B cell (primary cell): ENCODE data around the gene SPATA2. TPM values are rescaled to one million over a fixed set of nuclear protein-coding genes. Genes with fewer than 3 reads are reported as not detected.

Source experiments
- ATAC-seq: fragments of 200-7000 bp; cut with Tn5 transposase; one replicate; pipeline ENCODE4 v1.10.0; 2021; ENCODE audit warnings: low read depth, mild to moderate bottlenecking, moderate number of reproducible peaks, moderate library complexity
- CTCF ChIA-PET: fragments of 350-600 bp; sonication (Branson Sonifier 250); formaldehyde crosslinking; loops from one replicate; lab custom pipeline; 2021; ENCODE audit warnings: antibody characterized with exemption, inconsistent platforms; lab: Charles Lee
- POLR2A ChIA-PET: fragments of 350-600 bp; sonication (Branson Sonifier 250); formaldehyde crosslinking; loops from one replicate; lab custom pipeline; 2021; ENCODE audit warnings: antibody characterized with exemption; lab: Charles Lee
- DNase-seq: peaks from one replicate; pipeline ENCODE4 v3.0.0; 2013
- H2AFZ ChIP-seq: 2 replicates; pipeline ENCODE4 v1.6.1; 2012; ENCODE audit warnings: mild to moderate bottlenecking, low read depth, low read length; ENCODE audit not compliant: insufficient read depth, poor library complexity, severe bottlenecking
- H3K27ac ChIP-seq, 2 donors: 1 replicate in 1 of 2; 2 replicates in 1 of 2; pipeline ENCODE4 v1.5.1; 2012 to 2013; ENCODE audit warnings: low read length in 2 of 2, mild to moderate bottlenecking in 2 of 2, moderate library complexity in 1 of 2
- H3K27me3 ChIP-seq, 4 experiments: fragments of 200-600 bp in 1 of 4; sonication (generic) in 1 of 4; replicated peaks in 1 of 4; 1 replicate in 2 of 4; 2 replicates in 2 of 4; pipeline versions ENCODE4 v1.6.1 to v1.7.0; 2013 to 2016; ENCODE audit warnings: low read length in 3 of 4, mild to moderate bottlenecking in 2 of 4, mixed read lengths in 1 of 4, moderate library complexity in 1 of 4; ENCODE audit not compliant: insufficient read depth in 4 of 4, control insufficient read depth in 3 of 4; ENCODE audit errors: control extremely low read depth in 1 of 4
- H3K36me3 ChIP-seq, 2 experiments: replicated peaks in 1 of 2; 1 replicate in 1 of 2; 2 replicates in 1 of 2; pipeline versions ENCODE4 v1.6.1 to v1.7.1; 2013; ENCODE audit warnings: low read length in 1 of 2; ENCODE audit not compliant: insufficient read depth in 2 of 2, control insufficient read depth in 1 of 2; ENCODE audit errors: control extremely low read depth in 1 of 2, extremely low read depth in 1 of 2
- H3K4me1 ChIP-seq, 2 donors: fragments of 200-600 bp in 1 of 2; sonication (generic) in 1 of 2; 1 replicate in 1 of 2; 2 replicates in 1 of 2; pipeline versions ENCODE4 v1.5.1 to v1.6.1; 2013 to 2017; ENCODE audit warnings: low read length in 2 of 2; ENCODE audit not compliant: control insufficient read depth in 2 of 2, insufficient read depth in 2 of 2
- H3K4me2 ChIP-seq: replicated peaks from 2 replicates; pipeline ENCODE3; 2012; ENCODE audit warnings: mild to moderate bottlenecking, low read depth, low read length; ENCODE audit not compliant: poor library complexity, severe bottlenecking
- H3K4me3 ChIP-seq, 5 experiments: fragments of 200-600 bp in 1 of 5; sonication (generic) in 1 of 5; 1 replicate in 3 of 5; 2 replicates in 2 of 5; pipeline versions ENCODE4 v1.5.1 to v1.7.0; 2011 to 2016; ENCODE audit warnings: low read length in 4 of 5, mild to moderate bottlenecking in 4 of 5, low read depth in 2 of 5, control low read depth in 1 of 5, moderate library complexity in 1 of 5; ENCODE audit not compliant: insufficient read depth in 1 of 5; ENCODE audit errors: control extremely low read depth in 1 of 5, extremely low read depth in 1 of 5
- H3K79me2 ChIP-seq: fragments of 200-600 bp; sonication (generic); one replicate; pipeline ENCODE4 v1.6.0; 2016; ENCODE audit warnings: low read length; ENCODE audit not compliant: control insufficient read depth, insufficient read depth
- H3K9ac ChIP-seq: fragments of 200-600 bp; sonication (generic); 2 replicates; pipeline ENCODE4 v1.6.1; 2017; ENCODE audit warnings: mild to moderate bottlenecking, low read length, moderate library complexity
- H3K9me3 ChIP-seq, 3 donors: one replicate each; pipeline versions ENCODE4 v1.6.1 to v1.7.1; 2013; ENCODE audit warnings: low read length in 2 of 3; ENCODE audit not compliant: control insufficient read depth in 2 of 3, insufficient read depth in 1 of 3; ENCODE audit errors: control extremely low read depth in 1 of 3
- H4K20me1 ChIP-seq: 2 replicates; pipeline ENCODE4 v1.6.0; 2012; ENCODE audit warnings: mild to moderate bottlenecking, low read length; ENCODE audit not compliant: insufficient read depth, control insufficient read depth, poor library complexity, severe bottlenecking
- H3K27ac Mint-ChIP-seq: one replicate; pipeline ENCODE4 v1.8.0; 2021; ENCODE audit warnings: mixed read lengths
- H3K27me3 Mint-ChIP-seq: one replicate; pipeline ENCODE4 v1.8.0; 2021; ENCODE audit warnings: mixed read lengths
- H3K4me1 Mint-ChIP-seq: one replicate; pipeline ENCODE4 v1.8.0; 2021; ENCODE audit warnings: mixed read lengths
- H3K4me3 Mint-ChIP-seq: one replicate; pipeline ENCODE4 v1.8.0; 2021; ENCODE audit warnings: mixed read lengths
- H3K9me3 Mint-ChIP-seq: one replicate; pipeline ENCODE4 v1.8.0; 2022; ENCODE audit warnings: mixed read lengths; ENCODE audit not compliant: insufficient read depth
- CTCF ChIP-seq: fragments of 200-600 bp; IDR thresholded peaks from one replicate; pipeline ENCODE4 v1.8.0; 2022; ENCODE audit warnings: antibody characterized with exemption, mild to moderate bottlenecking
- EZH2 ChIP-seq: IDR thresholded peaks from 2 replicates; pipeline ENCODE4 v1.6.1; 2012; ENCODE audit warnings: borderline replicate concordance, low read depth, mild to moderate bottlenecking, moderate library complexity, low read length; ENCODE audit not compliant: insufficient read depth, poor library complexity, severe bottlenecking
- WGBS: methylation state at CpG from one replicate; pipeline ENCODE4 v1.1.5; 2013; ENCODE audit warnings: missing lambda C conversion rate; ENCODE audit not compliant: insufficient coverage; 5-methylcytosine and 5-hydroxymethylcytosine counted together
- intact Hi-C: fragments of 100-400 bp; cut with micrococcal nuclease; formaldehyde crosslinking; loops from one replicate; pipeline ENCODE4 v1.10.0; 2022
- polyA plus RNA-seq: library from polyadenylated mRNA; depleted of rRNA; stranded (reverse); fragments of >200 nt; gene quantifications from 2 replicates; pipeline ENCODE4 v1.2.3, GENCODE V29; 2012
- total RNA-seq, 2 donors: library from RNA; stranded (reverse); fragments of 120-200 nt in 1 of 2; gene quantifications; 1 replicate in 1 of 2; 2 replicates in 1 of 2; pipeline versions ENCODE4 v1.2.3 to v1.2.4, GENCODE V29; 2013 to 2022

The SPATA2 gene
- total and polyA plus RNA-seq, 2 donors (not counting 1 experiment from before 2014, with no cell fraction given) = 10.7 to 20.0 TPM

- peaks cover 26% of the 10 kb centered on the region for H3K4me1 Mint-ChIP-seq
- Histone ChIP-seq H3K4me1 (peaks cover 12 to 24% of the 10 kb centered on the region in 2 donors), H3K9ac (no peak overlapping the region), H3K4me3 (no peak overlapping the region), H3K4me2 (no peak overlapping the region), H2AFZ (no peak overlapping the region), H3K79me2 (peaks cover 32% of the 10 kb centered on the region), H3K27ac (no peak overlapping the region), H4K20me1 (peaks cover 11% of the 10 kb centered on the region), H3K36me3 (no peaks in the 10 kb centered on the region), H3K27me3 (peaks cover 0 to 3% (median 0%) of the 10 kb centered on the region in 4 experiments), H3K9me3 (no peaks in the 10 kb centered on the region)
- no peak overlapping the region for H3K4me3 Mint-ChIP-seq
- TF ChIP-seq CTCF (no peak), EZH2 (no peak)
- H3K9me3 Mint-ChIP-seq = no peaks in the 10 kb centered on the region
- no peaks in the 10 kb centered on the region for H3K27me3 Mint-ChIP-seq
- ATAC-seq (no peak), DNase-seq (no peak)
- H3K27ac Mint-ChIP-seq = no peak overlapping the region
- ChIA-PET CTCF (no interaction called here), POLR2A (no interaction called here)
- WGBS = no CpG with 5 or more reads among the region's 3 CpGs
- intact Hi-C loops = loop anchor here (5.0 to 10.0 kb wide), 2 partner anchors 204 to 996 kb away; partner anchors contain the start of genes ARFGEF2 and B4GALT5
These were observed 3.1 kb upstream of the SPATA2 start for GRCh38 chr20:49918446-49918845.

- peak; percentile 48 for DNase-seq
- H3K4me1 Mint-ChIP-seq = peaks cover 31% of the 10 kb centered on the region
- Histone ChIP-seq H3K36me3 (no peaks in the 10 kb centered on the region), H3K4me3 (peak overlapping the region; percentile 79 to 96 (median 93)), H3K27ac (peak overlapping the region; percentile 97 to 99), H3K9me3 (no peaks in the 10 kb centered on the region), H3K4me1 (peaks cover 12 to 26% of the 10 kb centered on the region in 2 donors), H3K79me2 (peaks cover 47% of the 10 kb centered on the region), H4K20me1 (peaks cover 17% of the 10 kb centered on the region), H3K27me3 (no peaks in the 10 kb centered on the region), H3K9ac (peak overlapping the region; percentile 87), H3K4me2 (peak overlapping the region; percentile 86), H2AFZ (peak overlapping the region; percentile 92)
- WGBS = 44% methylated on average over 7 of the region's 19 CpGs
- peak overlapping the region; percentile 99 for H3K4me3 Mint-ChIP-seq
- no peaks in the 10 kb centered on the region for H3K9me3 Mint-ChIP-seq
- H3K27me3 Mint-ChIP-seq = no peaks in the 10 kb centered on the region
- peak overlapping the region; percentile 100 for H3K27ac Mint-ChIP-seq
- CTCF ChIA-PET = interaction anchor here (0.6 to 1.1 kb wide), 7 partner anchors 12 to 1124 kb away, joined by 3 to 5 read pairs (median 3); partner anchors contain the start of gene RNF114
- TF ChIP-seq CTCF = no peak
- TF ChIP-seq EZH2 = no peak
- POLR2A ChIA-PET = interaction anchor here (0.6 to 2.1 kb wide), 5 partner anchors 19 to 597 kb away, joined by 3 to 19 read pairs (median 4); partner anchors contain the start of gene RNF114
- intact Hi-C loops = loop anchor here (5.0 to 10.0 kb wide), 2 partner anchors 202 to 994 kb away; partner anchors contain the start of genes ARFGEF2 and B4GALT5
- ATAC-seq = no peak
These were observed 1.0 kb upstream of the SPATA2 start for GRCh38 chr20:49916146-49917002.
